ENCODE data around the gene ST3GAL6. TPM values are rescaled to one million over a fixed set of nuclear protein-coding genes. Genes with fewer than 3 reads are reported as not detected.

ST3GAL6 gene
- total RNA-seq, 1 donor from 2014 or later: 2.7 TPM

GRCh38 chr3:98740324-98740723, 22.8 kb upstream of the ST3GAL6 start:
- no peak overlapping the region for H3K4me3 ChIP-seq
- TF ChIP-seq CTCF (IDR thresholded peaks at IDR 0.05): no peak
- H3K4me1 ChIP-seq: peaks cover 0 to 2% of the 10 kb centered on the region in 2 donors
- intact Hi-C loops (cut with DNase I): no loop called here
- H3K27ac ChIP-seq: no peak overlapping the region
- H3K9me3 ChIP-seq: no peaks in the 10 kb centered on the region
- DNase-seq (ENCODE audit: low spot score in 2 of 2): no peak
- H3K27me3 ChIP-seq: no peaks in the 10 kb centered on the region
- H3K36me3 ChIP-seq: no peaks in the 10 kb centered on the region

- Histone ChIP-seq H3K27me3 (no peaks in the 10 kb centered on the region), H3K27ac (no peak overlapping the region), H3K36me3 (no peaks in the 10 kb centered on the region), H3K4me1 (peaks cover 0 to 2% of the 10 kb centered on the region in 2 donors), H3K4me3 (no peak overlapping the region), H3K9me3 (no peaks in the 10 kb centered on the region)
- TF ChIP-seq CTCF (IDR thresholded peaks at IDR 0.05): no peak
- DNase-seq (ENCODE audit: low spot score in 2 of 2): no peak
- intact Hi-C loops (cut with DNase I): no loop called here
Measured at GRCh38 chr3:98741121-98741716, 21.9 kb upstream of the ST3GAL6 start.

GRCh38 chr3:98743071-98743470, 20.1 kb upstream of the ST3GAL6 start:
- Histone ChIP-seq H3K27me3 (no peaks in the 10 kb centered on the region), H3K9me3 (no peaks in the 10 kb centered on the region), H3K4me3 (no peak overlapping the region), H3K4me1 (peaks cover 0 to 2% of the 10 kb centered on the region in 2 donors), H3K27ac (no peak overlapping the region), H3K36me3 (no peaks in the 10 kb centered on the region)
- intact Hi-C loops (cut with DNase I): no loop called here
- TF ChIP-seq CTCF (IDR thresholded peaks at IDR 0.05): no peak
- no peak for DNase-seq (ENCODE audit: low spot score in 2 of 2)

- peaks cover 0 to 4% of the 10 kb centered on the region in 2 donors for H3K4me1 ChIP-seq
- no peak overlapping the region for H3K4me3 ChIP-seq
- H3K36me3 ChIP-seq: no peaks in the 10 kb centered on the region
- no peak for TF ChIP-seq CTCF (IDR thresholded peaks at IDR 0.05)
- H3K27ac ChIP-seq: no peak overlapping the region
- no peak for DNase-seq (ENCODE audit: low spot score in 2 of 2)
- no peaks in the 10 kb centered on the region for H3K27me3 ChIP-seq
- intact Hi-C loops (cut with DNase I): no loop called here
- H3K9me3 ChIP-seq: no peaks in the 10 kb centered on the region
Measured at GRCh38 chr3:98744283-98744682, 18.9 kb upstream of the ST3GAL6 start.

- TF ChIP-seq CTCF (IDR thresholded peaks at IDR 0.05): no peak
- no peaks in the 10 kb centered on the region for H3K9me3 ChIP-seq
- peaks cover 0 to 7% of the 10 kb centered on the region in 2 donors for H3K4me1 ChIP-seq
- no peak overlapping the region for H3K27ac ChIP-seq
- intact Hi-C loops (cut with DNase I): no loop called here
- H3K4me3 ChIP-seq: no peak overlapping the region
- no peaks in the 10 kb centered on the region for H3K27me3 ChIP-seq
- DNase-seq (ENCODE audit: low spot score in 2 of 2): no peak
- H3K36me3 ChIP-seq: no peaks in the 10 kb centered on the region
Measured at GRCh38 chr3:98745718-98746117, 17.4 kb upstream of the ST3GAL6 start.

GRCh38 chr3:98746122-98746521, 17.0 kb upstream of the ST3GAL6 start:
- Histone ChIP-seq H3K36me3 (no peaks in the 10 kb centered on the region), H3K27me3 (no peaks in the 10 kb centered on the region), H3K9me3 (no peaks in the 10 kb centered on the region), H3K27ac (no peak overlapping the region), H3K4me3 (no peak overlapping the region), H3K4me1 (peaks cover 0 to 7% of the 10 kb centered on the region in 2 donors)
- no peak for DNase-seq (ENCODE audit: low spot score in 2 of 2)
- intact Hi-C loops (cut with DNase I): no loop called here
- no peak for TF ChIP-seq CTCF (IDR thresholded peaks at IDR 0.05)

Data from ascending aorta (tissue), 2 donors.